H1 (cell line): ENCODE data around the gene IGFL2. TPM values are rescaled to one million over a fixed set of nuclear protein-coding genes. Genes with fewer than 3 reads are reported as not detected.

Source experiments
- BCL11A ChIP-seq, 2 experiments: IDR thresholded peaks; one replicate each; pipeline ENCODE4 v1.6.1; 2011; ENCODE audit warnings: low read depth in 2 of 2, low read length in 2 of 2, mild to moderate bottlenecking in 2 of 2
- polyA plus RNA-seq, 7 experiments: library from polyadenylated mRNA; depleted of rRNA in 3 of 7; stranded (reverse) in 5 of 7; unstranded in 2 of 7; fragments of >200 nt in 5 of 7; fragments of 200-250 nt in 2 of 7; gene quantifications; 1 replicate in 5 of 7; 2 replicates in 1 of 7; 4 replicates in 1 of 7; pipeline versions ENCODE4 v1.2.1 to v1.2.3, GENCODE V29; 2011 to 2013; ENCODE audit warnings: missing spikeins in 2 of 7, mixed read lengths in 2 of 7
- total RNA-seq: library from RNA; stranded (reverse); fragmentation: NEBNext Ultra II Directional; extraction: Animal tissue kit (Norgen Biotek cat#: 25700); gene quantifications from 2 replicates; pipeline ENCODE4 v1.2.1, GENCODE V29; 2021

The IGFL2 gene
- total and polyA plus RNA-seq, 2 of the 8 experiments (the other 6 are each of a cell fraction or from before 2014, with no cell fraction given) = not detected

DNA sequence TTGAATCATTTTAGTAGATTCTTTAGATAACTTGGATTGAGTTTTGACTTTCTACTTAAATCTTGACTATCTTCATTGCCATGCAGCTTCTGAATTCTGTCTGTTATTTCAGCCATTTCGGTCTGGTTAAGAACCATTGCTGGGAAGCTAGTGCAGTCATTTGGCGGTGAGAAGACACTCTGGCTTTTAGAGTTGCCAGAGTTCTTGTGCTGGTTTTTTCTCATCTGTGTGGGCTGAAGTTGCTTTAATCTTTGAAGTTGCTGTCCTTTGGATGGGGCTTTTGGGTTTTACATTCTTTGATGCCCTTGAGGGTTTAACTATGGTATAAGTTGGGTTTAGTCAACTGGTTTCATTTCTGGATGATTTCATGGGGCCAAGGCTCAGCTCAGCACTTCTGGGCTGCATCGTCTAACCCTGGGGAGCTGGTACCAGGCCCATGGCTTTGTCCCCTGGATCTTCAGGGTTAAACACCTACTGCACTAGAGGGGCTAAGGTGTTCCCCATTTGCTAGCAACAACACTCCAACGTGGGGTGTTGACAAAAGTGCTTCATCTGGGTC, 10.0 kb upstream of the IGFL2 start (continued):
- no peak for TF ChIP-seq BCL11A (IDR thresholded peaks at IDR 0.05; ENCODE audit: low read depth in 2 of 2, low read length in 2 of 2)
